Amniotic stem cell (primary cell): ENCODE data around the gene RRM1.
"Not testable (repeated sequence)": the region's sequence is repeated elsewhere in the genome, so short reads cannot be mapped to it uniquely, and the experiment has no call there.

Experiments
- DNase-seq: peaks from one replicate; lab custom pipeline; 2025; lab: John Stamatoyannopoulos, UW

Gene RRM1

DNA sequence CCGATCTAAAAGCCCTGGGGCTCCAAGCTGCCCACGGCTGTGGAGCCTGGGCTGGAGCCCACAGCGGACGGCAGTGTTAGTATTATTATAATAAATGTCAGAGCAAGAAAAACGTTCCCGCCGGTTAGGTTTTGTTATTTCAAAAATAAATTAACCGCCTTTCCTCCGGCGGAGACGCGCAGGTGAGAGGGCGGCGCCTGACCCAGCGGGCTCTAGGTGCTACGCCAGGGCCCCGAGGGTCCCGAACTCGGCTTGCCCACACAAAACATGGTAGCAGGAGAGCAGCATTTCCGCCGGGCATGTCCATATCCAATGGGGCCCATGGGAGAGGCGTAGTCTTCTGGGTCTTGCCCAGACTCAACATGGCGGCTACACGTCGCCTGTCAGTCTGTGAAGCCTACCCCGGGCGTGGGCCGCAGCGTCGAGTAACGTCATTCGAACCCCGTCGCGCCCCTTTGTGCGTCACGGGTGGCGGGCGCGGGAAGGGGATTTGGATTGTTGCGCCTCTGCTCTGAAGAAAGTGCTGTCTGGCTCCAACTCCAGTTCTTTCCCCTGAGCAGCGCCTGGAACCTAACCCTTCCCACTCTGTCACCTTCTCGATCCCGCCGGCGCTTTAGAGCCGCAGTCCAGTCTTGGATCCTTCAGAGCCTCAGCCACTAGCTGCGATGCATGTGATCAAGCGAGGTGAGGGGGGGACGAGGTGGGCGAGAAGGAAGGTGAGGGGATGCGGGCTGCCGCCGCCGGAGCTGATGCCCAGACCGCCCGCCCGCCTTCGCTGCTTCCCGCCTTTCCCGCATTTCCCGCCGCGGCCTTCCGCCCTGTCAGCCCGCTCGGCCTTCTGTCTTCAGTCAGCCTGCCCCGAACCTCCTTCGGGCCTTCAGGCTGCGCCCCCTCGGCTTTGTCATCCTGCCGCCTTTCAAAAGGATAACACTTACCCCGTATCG is at the start of gene RRM1:
Gene RRM1, plus strand, starts transcription at position 452 of the 944 bp plus-strand sequence. Its CDS starts 214 bp downstream, at position 666.
- peak; percentile 91 for DNase-seq

DNA sequence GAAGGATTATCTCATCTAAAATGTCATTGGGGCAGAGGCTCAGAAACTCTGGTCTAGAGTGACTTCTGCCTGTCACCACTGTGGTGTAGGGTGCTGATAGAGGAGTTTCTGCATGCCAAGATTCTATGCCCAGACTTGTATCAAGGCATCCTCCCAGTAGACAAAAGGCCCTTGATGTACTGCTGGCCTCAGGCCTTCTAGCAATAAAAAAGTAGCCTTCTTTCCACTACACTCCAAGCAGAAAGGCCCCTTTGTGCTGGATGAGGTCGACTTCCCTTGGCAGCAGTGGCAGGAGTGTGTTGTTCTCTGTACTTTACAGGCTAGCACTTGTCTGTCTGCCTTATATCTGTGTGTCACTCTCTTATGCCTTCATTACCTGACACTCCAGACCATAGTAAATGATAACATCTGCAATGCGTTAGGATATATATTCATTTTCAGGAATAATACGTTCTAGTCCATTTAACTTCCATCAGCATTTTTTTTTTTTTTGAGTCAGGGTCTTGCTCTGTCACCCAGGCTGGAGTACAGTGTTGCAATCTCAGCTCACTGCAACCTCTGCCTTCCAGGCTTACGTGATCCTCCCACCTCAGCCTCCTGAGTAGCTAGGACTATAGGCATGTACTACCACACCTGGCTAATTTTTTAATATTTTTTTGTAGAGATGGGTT is 49.5 kb upstream of the RRM1 start:
- DNase-seq = no peak

DNA sequence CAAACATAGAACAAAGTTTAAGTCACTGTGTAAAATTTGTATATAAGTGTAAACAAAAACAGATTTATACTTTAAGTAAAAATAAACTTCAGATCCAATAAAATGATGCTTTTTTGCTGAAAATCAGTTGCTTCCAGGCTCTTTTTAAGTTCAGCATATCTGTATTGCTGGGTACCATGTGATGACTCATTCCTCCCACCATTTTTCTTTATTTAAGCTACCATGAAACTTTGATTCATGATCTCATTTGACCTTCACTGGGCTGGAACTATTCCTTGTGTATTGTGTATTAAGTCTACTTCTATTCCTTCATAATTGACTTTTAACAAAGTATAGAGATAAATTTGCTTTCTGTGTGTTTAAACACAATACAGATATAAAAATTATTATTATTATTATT is 46.3 kb upstream of the RRM1 start:
- no peak for DNase-seq

DNA sequence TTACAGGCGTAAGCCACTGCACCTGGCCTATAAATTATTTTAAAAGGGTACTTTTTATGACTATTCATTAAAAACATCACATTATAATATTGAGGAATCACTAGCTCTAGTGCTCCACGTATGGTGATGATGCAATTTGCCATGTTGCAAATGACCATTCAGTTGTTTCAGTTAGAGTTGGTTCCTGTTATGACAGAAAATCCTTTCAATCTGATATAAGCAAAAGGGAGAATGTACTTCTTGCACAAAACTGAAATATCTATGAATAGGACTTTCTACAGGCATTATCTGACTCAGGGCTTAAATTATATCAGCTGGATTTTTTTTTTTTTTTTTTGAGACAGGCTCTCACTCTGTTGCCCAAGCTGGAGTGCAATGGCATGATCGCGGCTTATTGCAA is 45.6 kb upstream of the RRM1 start:
- DNase-seq = no peak

DNA sequence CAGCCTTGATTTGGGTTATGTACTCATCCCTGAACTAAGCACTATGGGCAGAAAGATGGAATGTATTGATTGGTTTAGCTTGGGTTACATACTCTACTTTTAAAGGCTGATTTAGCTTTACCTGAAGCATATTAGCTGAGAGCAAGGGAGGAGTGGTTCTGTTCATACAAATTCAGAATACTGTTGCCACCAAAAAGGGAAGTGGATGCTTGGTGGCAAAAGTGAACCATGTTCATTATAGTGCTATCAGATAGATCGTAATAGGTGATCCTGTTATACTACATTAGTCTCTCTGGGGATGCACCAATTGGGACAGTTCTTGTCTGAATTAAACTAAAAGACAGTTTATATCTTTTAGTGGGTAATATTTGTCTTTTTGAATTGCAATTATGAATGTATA is 44.5 kb upstream of the RRM1 start:
- DNase-seq = no peak

DNA sequence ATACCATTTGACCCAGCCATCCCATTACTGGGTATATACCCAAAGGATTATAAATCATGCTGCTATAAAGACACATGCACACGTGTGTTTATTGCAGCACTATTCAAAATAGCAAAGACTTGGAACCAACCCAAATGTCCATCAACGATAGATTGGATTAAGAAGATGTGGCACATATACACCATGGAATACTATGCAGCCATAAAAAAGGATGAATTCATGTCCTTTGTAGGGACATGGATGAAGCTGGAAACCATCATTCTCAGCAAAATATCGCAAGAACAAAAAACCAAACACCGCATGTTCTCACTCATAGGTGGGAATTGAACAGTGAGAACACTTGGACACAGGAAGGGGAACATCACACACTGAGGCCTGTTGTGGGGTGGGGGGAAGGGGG is 41.4 kb upstream of the RRM1 start:
- not testable (repeated sequence) for DNase-seq

DNA sequence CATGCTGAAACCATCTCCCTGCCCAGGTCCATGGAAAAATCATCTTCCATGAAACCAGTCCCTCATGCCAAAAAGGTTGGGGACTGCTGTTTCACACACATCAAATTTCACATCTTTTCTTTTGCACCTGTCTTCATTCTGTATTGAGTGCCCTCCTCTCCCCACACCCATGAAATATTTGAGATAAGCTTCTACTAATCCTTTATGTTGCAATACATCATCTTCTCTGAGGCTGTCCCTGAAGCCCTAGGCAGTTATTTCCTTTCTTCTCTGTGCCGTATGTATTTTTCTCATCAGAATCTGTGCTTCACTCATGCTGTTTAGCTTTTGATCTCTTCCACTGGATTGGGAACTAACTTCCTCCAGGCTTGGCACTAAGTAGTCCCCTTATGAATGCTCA is 40.0 kb upstream of the RRM1 start:
- DNase-seq = no peak

DNA sequence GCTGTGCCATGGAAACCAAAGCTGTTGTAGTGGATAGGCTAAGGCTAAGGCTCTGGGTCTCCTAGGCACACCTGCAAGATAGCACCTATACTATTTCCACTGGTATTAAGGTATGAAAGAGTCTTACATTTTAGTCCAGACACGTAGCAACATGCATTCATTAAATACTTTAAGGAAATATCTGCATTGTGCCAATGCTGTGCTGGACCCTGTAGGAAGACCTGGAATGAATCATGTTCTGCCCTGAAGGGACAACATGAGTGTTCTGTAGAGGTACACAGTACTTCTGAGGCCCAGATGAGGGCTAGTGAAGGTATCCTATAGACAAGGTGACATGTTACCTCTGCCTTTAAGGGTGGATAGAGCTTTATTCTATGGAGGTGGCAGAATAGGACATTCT is 35.2 kb upstream of the RRM1 start:
- no peak for DNase-seq

DNA sequence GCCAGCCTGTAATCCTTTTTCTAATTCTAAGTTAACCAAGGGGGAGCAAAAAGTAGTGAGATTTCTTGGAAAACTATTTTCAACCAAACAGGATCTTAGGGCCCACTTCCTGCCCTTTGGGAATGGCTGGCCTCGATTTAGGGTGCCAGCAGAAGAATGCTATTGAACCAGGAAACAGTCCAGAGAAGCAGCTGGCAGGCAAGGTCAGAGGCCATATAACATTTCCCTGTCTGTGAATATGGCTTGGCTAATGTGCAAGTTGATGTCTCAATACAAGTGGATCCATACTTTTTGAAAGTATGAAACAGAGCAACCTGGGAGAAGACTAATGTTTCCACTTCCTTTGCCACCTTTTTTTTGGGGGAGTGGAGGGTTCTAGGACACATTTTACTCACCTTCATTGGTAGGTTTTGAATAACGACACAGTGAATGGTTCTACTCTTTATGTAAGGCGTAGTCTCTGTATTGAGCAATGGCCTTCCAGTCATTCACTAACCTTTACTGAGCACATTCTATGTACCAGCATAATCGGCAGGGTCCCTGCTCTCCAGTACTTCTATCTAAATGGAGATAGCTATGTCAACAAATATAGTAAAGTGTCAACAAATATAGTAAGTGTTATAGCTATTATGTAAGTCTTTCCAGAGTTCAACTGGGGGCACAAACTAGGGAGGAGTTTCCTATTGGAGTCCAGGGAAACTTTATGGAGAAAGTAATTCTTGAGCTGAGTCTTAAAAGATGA is 34.2 kb upstream of the RRM1 start:
- DNase-seq = no peak

DNA sequence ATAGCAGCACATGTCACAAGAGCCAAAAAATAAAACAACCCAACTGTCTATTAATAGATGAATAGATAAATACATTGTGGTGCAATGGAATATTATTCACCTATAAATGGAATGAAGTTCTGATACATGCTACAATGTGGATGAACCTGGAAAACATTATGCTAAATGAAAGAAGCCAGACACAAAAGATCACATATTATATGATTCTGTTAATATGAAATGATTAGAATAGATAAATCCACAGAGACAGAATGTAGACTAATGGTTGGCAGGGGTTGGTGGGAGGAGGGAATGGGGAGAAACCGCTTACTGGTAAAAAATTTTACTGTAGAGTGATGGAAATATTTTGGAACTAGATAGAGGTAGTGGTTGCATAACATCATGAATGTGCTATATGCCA is 32.9 kb upstream of the RRM1 start:
- no peak for DNase-seq

DNA sequence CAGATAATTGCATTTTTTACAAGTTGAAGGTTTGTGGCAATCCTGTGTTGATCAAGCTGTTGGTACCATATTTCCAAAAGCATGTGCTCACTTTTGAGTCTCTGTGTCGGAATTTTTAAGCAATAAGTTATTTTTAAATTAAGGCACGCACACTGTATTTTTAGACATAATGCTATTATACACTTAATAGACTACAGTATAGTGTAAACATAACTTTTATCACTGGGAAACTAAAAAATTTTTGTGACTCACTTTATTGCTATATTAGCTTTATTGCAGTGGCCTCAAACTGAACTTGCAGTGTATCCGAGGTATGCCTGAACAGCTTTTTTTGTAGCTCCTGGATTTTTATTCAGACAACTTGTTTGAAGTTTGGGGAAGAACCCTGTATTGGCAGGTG is 31.3 kb upstream of the RRM1 start:
- no peak for DNase-seq

DNA sequence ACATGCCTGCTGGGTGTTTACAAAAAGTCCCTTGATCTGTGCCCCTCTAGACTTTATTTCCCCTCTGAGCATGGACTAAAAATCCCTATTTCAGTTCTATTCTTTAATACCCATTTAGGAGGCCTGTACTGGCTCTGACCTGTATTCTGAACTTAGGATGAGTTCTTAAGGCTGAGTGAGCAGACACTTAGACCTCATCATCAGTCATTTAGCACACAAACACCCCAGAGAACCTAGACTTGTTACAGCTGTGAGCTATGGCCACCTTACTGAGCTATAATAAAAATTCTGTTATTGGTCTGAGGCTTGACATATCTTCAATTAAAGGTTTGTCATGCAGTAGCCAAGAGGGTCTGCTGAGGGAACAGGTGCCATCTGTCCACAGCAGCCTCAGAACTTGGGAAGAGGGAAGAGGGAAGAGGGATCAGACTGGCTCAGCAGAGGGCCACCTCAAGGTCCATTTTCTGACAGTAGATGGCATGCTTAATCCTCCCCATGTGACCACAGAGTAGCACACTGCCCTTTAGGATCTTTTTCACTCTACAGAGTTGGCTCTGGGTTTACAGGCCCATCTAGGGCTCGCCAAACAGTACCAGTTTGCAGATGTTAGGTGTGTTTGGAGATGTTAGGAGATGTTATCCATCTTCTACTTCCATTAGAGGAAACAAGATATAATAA is 30.2 kb upstream of the RRM1 start:
- DNase-seq = no peak

DNA sequence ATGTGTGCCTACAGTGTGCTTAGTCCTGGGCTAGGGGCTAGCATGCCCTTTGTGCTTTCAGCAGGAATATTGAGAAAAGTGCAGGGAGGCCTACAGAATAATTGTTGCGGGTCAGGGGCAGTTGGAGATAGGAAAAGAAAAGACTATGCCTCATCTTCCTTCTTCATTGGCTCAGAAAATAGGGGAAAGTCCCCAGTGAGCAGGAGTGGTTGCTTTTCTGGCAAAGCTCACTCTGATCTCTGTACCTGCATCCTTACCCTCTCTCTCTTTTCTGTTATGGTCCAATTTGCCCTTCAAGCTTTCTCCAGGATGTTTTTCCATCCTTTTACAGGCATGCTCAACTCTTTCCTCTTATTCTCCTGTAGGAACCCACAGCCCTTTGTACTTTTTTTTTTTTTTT is 29.5 kb upstream of the RRM1 start:
- DNase-seq = no peak

DNA sequence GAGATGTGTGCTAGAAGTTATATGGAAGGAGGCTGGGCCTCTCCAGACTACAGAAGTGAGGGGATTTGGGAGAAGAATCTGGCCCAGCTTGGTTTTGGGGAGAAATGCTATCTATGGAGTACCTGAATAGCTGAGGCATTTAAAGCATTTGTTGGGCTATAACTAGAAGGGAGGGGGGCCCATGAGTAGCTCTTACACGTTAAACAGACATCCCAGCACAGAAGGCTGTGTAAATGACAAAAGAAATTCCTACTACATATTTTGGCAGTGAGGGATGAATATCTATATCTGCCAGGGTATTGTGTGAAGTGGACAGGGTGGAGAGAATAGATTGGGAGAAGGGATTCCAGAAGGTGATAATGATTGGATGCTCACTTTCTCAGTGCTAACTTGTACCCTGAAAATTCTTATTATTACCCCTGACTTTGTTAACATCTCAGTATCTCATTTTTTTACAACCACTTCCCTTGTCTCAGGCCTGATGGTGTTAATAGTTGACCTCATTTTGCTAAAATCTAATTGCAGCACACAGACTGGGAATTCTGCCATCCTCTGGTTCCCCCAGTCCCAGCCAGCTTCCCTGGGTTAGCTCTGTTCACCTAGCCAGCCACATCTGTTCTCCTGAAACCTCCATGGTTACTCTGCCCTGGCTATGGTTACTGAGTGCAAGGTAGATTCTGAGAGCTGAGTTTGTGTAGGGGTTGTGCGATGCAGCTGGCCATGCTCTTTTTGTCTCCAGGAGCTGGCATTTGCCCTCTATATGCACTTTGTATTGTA is 28.8 kb upstream of the RRM1 start:
- DNase-seq = no peak

DNA sequence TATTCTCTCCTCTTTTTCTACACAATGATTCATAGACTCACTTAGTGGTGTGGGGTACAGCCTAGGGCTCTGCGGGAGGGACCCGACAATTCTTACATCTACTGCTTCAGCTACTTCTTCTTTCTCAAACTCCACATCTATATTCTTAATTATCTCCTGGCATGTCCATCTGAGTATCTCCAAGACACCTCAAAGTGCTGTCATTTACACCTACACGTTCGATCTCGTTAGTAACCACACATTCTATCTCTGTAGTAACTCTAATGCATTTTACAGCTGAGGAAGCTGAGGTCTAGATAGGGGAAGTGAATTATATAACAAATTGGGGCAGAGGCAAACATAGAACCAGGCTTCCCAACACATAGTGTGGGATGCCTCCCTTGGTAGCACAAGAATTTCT is 27.7 kb upstream of the RRM1 start:
- no peak for DNase-seq

DNA sequence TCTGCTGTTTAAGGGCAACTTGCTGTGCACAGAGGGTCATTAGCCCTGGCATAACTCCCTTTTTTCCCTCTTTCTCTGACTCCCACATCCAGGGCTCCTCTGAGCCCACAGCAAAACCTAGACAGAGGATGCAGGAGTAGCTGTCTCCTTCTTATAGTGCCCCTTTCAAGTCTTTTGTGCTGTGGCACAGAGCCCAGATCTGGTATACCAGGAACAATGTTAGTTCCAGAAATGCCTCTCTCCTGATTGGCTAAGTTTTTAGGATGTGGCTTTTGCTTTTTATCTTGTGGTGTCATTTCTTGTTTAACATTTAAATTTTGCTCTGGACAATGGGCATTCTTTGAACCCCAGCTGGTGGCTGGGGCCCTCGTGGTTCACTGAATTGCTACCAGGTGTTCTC is 25.6 kb upstream of the RRM1 start:
- DNase-seq = no peak

DNA sequence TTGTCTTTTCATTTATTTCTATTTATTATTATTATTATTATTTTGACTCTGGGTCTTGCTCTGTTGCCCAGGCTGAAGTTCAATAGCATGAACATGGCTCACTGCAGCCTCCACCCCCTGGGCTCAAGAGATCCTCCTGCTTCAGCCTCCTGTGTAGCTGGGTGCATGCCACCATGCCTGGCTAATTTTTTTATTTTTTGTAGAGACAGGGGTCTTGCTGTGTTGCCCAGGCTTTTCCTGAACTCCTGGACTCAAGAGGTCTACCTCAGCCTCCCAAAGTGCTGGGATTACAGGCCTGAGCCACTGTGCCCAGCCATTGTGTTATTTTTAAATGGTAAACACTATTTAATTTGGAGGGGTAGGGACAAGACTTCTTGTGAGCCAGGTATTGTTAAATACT is 23.3 kb upstream of the RRM1 start:
- DNase-seq = no peak

DNA sequence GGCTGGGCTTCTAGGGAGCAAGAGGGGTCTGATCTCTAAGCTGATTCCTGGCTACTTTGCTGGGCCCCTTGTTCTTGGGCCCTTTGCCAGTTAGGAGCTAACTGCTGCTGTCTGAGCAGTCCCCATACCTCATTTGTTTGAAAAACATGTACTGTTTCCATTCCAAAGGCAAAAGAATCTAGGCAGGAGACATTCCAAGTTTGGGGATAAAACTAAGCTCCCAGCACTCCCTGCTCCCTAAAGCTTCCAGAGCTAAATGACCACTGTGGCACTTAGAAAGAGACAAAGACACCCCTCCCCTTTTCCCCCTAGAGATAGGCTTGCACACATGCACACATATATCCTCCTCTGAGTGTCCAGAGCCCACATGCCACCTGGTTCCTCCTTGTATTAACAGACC is 22.7 kb upstream of the RRM1 start:
- no peak for DNase-seq

DNA sequence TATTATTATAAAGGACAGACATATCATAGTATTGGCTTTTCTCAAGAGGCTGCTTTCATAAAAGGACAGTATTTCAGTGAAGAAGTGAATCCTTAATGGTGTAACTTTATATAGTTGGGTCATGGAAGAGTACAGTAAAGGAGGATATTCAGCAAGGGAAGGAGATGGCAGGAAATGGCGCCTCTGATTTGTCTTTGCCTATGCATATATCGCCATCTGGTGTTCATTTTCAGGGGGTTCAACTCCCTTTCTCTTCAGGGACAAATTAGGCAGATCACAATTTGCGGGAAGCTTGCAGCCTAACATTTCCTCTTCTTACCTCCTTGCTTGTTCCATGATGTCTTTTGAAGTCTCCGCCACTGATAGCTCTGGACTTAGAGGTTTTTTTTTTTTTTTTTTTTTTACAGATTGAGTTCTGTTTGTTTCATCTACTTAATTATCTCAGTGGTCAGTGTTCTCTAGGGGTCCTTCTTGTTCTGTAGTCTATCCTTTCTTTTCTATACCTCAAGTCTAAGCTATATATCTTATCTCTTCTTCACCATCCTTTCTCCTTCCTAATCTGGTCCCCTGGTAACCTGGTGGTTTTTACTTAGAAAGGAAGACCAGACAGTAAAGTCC is 21.8 kb upstream of the RRM1 start:
- peak; percentile 74 for DNase-seq

DNA sequence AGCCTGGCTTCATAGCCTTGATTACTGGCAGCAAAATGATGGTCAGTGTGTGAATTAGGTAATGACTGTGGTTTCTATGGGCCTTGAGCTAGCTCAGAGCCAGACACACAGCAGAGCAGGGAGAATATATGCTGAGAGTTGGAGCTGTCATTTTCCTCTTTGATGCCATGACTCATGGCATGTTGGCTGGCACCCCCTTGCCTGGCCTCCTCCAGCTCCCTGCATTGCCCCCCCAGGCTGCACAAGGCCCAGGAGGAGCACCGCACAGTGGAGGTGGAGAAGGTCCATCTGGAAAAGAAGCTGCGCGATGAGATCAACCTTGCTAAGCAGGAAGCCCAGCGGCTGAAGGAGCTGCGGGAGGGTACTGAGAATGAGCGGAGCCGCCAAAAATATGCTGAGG is 20.3 kb upstream of the RRM1 start:
- no peak for DNase-seq

DNA sequence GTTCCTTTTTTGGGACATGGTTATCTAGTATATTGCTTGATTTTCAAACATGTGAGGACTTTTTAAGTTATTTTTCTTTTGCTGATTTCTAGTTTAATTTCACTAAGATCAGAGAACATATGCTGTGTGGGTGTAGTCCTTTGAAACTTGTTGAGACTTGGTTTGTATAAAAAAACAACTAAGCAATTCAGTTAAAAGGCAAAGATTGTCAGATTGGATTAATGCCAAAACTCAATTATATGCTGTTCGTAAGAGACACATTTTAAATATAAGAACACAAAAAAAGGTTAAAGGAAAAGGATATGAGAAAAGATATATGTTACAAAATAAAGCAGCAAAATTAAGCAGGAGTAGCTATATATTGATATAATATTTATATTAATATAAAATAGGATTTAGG is 17.8 kb upstream of the RRM1 start:
- DNase-seq = no peak
